GM12801 (cell line): ENCODE measurements around the gene FSCB.

Experiments used
- TF ChIP-seq, protein P1 (sequence below): IDR thresholded peaks from one replicate; pipeline ENCODE4 v1.5.1; 2011; ENCODE audit warnings: control low read depth; ENCODE audit not compliant: insufficient read length; ENCODE audit errors: extremely low read depth

The FSCB gene

GRCh38 chr14:44461811-44462210 lies 45.3 kb downstream of the FSCB start:
- TF ChIP-seq, protein P1, sequence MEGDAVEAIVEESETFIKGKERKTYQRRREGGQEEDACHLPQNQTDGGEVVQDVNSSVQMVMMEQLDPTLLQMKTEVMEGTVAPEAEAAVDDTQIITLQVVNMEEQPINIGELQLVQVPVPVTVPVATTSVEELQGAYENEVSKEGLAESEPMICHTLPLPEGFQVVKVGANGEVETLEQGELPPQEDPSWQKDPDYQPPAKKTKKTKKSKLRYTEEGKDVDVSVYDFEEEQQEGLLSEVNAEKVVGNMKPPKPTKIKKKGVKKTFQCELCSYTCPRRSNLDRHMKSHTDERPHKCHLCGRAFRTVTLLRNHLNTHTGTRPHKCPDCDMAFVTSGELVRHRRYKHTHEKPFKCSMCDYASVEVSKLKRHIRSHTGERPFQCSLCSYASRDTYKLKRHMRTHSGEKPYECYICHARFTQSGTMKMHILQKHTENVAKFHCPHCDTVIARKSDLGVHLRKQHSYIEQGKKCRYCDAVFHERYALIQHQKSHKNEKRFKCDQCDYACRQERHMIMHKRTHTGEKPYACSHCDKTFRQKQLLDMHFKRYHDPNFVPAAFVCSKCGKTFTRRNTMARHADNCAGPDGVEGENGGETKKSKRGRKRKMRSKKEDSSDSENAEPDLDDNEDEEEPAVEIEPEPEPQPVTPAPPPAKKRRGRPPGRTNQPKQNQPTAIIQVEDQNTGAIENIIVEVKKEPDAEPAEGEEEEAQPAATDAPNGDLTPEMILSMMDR = no peak
